ENCODE measurements around the gene AEN.

The AEN gene

DNA sequence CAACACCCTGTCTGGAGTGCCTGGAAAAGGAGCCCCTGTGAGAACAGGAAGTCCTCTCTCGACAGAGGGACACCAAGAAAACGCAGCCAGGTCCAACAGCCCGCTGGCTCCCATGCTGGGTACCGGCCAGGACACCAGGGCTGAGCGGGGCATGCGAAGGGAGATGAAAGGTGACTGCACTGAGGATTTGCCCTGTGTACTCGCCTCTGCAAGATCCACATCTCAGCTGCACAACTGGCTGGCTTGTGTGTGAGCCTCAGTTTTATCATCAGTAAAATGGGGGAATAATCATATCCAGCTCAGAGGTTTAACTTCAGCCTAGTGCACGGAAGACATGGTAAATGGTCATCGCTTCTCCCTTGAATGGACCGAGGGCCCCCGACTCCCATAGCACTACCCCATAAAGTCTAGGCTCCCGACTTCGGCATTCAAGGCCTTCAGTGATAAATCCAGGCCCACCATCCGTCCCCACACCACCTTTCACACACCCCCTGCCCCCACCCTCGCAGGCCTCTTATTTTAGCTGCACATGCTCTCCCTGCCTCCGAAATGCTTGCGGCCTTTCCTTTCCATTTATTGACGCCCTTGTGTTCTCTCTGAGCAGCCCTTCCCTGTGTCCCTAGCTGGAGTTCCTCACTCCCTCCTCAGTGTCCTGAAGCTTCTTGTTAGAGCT lies 33.4 kb downstream of the AEN start:
- Histone ChIP-seq H3K27me3 (ENCODE audit: insufficient read depth, low read length, poor library complexity, severe bottlenecking) (no peaks in the 10 kb centered on the region), H3K79me2 (ENCODE audit: insufficient read depth, low read length) (no peaks in the 10 kb centered on the region), H3K9me3 (ENCODE audit: insufficient read depth, low read depth, low read length) (no peaks in the 10 kb centered on the region), H3K4me3 (ENCODE audit: low read length, poor library complexity, severe bottlenecking) (no peak overlapping the region), H3F3A (ENCODE audit: low read depth) (no peaks in the 10 kb centered on the region), H3K4me2 (ENCODE audit: low read depth, low read length, poor library complexity, severe bottlenecking) (no peak overlapping the region), H3K36me3 (ENCODE audit: insufficient read depth, low read length) (no peaks in the 10 kb centered on the region), H3K9ac (ENCODE audit: low read depth, low read length, poor library complexity, severe bottlenecking) (no peak overlapping the region), H3K4me1 (ENCODE audit: insufficient read depth, low read length, poor library complexity, severe bottlenecking) (peaks cover 3% of the 10 kb centered on the region), H2AFZ (ENCODE audit: low read length) (no peak overlapping the region), H4K20me1 (ENCODE audit: insufficient read depth, low read length, poor library complexity, severe bottlenecking) (no peaks in the 10 kb centered on the region), H3K9me2 (replicated peaks; ENCODE audit: low read depth, low read length) (no peaks in the 10 kb centered on the region)
- TF ChIP-seq, protein P1, sequence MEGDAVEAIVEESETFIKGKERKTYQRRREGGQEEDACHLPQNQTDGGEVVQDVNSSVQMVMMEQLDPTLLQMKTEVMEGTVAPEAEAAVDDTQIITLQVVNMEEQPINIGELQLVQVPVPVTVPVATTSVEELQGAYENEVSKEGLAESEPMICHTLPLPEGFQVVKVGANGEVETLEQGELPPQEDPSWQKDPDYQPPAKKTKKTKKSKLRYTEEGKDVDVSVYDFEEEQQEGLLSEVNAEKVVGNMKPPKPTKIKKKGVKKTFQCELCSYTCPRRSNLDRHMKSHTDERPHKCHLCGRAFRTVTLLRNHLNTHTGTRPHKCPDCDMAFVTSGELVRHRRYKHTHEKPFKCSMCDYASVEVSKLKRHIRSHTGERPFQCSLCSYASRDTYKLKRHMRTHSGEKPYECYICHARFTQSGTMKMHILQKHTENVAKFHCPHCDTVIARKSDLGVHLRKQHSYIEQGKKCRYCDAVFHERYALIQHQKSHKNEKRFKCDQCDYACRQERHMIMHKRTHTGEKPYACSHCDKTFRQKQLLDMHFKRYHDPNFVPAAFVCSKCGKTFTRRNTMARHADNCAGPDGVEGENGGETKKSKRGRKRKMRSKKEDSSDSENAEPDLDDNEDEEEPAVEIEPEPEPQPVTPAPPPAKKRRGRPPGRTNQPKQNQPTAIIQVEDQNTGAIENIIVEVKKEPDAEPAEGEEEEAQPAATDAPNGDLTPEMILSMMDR (conservative IDR thresholded peaks at IDR 0.05; ENCODE audit: low read length): no peak
- no peak for TF ChIP-seq EZH2phosphoT487 (IDR thresholded peaks at IDR 0.05; ENCODE audit: borderline replicate concordance)

DNA sequence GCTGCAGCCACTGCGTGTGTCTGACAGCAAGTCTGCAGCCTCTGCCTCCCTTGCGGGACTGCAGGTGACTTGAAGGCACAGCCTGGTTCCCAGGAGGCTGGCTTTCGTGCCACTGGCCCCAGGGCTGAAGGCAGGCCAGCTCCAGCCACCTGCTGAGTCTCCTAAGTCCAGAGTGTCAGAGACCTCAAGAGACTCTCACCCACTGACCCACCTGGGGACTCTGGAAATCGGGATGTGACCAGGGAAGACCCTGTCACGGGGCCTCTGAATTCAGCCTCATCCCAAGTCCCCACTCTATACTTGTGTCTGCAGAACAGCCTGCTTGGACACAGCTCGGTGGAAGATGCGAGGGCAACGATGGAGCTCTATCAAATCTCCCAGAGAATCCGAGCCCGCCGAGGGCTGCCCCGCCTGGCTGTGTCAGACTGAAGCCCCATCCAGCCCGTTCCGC lies 34.0 kb downstream of the AEN start:
- no peak overlapping the region for H2AFZ ChIP-seq (ENCODE audit: low read length)
- H3K4me2 ChIP-seq (ENCODE audit: low read depth, low read length, poor library complexity, severe bottlenecking): no peak overlapping the region
- no peaks in the 10 kb centered on the region for H3K79me2 ChIP-seq (ENCODE audit: insufficient read depth, low read length)
- H3K4me3 ChIP-seq (ENCODE audit: low read length, poor library complexity, severe bottlenecking): no peak overlapping the region
- H3K9me2 ChIP-seq (replicated peaks; ENCODE audit: low read depth, low read length): no peaks in the 10 kb centered on the region
- peaks cover 3% of the 10 kb centered on the region for H3K4me1 ChIP-seq (ENCODE audit: insufficient read depth, low read length, poor library complexity, severe bottlenecking)
- H3K36me3 ChIP-seq (ENCODE audit: insufficient read depth, low read length): no peaks in the 10 kb centered on the region
- no peaks in the 10 kb centered on the region for H4K20me1 ChIP-seq (ENCODE audit: insufficient read depth, low read length, poor library complexity, severe bottlenecking)
- H3K27me3 ChIP-seq (ENCODE audit: insufficient read depth, low read length, poor library complexity, severe bottlenecking): no peaks in the 10 kb centered on the region
- no peak for TF ChIP-seq EZH2phosphoT487 (IDR thresholded peaks at IDR 0.05; ENCODE audit: borderline replicate concordance)
- TF ChIP-seq, protein P1 (conservative IDR thresholded peaks at IDR 0.05; ENCODE audit: low read length): no peak
- no peaks in the 10 kb centered on the region for H3K9me3 ChIP-seq (ENCODE audit: insufficient read depth, low read depth, low read length)
- H3F3A ChIP-seq (ENCODE audit: low read depth): no peaks in the 10 kb centered on the region
- H3K9ac ChIP-seq (ENCODE audit: low read depth, low read length, poor library complexity, severe bottlenecking): no peak overlapping the region

DNA sequence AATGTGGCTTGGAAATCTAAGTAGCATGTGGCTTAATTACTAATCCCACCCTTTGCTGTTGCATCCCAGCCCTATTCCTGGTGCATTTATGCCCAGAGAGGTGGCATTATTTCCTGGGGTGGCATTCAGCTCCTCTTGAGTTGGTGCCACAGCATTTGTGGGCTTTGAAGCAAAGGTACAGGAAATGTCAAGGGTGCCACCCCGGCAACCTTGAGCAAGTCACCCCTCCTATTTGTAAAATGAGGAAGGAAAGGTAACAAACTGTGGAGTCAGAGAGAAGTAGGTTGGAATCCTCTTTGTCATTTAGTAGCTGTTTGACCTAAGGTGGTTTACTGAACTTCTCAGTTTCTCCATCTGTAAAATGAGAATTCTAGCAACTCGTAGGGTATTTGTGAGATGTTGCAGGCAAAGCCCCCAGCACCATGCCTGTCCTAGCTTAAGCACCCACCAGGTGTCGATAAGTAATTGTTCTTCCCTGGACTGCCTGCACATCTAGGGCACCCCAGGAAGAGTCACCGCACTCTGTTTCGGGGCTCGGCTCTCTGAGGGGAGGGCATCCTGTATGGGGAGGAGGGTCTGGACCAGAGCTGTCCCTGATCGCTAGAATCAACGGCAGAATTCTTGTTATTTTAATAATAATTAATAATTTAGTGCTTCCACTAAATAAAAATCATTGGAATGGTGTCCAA lies 34.8 kb downstream of the AEN start:
- no peaks in the 10 kb centered on the region for H3K27me3 ChIP-seq (ENCODE audit: insufficient read depth, low read length, poor library complexity, severe bottlenecking)
- no peak overlapping the region for H3K4me3 ChIP-seq (ENCODE audit: low read length, poor library complexity, severe bottlenecking)
- no peaks in the 10 kb centered on the region for H3K79me2 ChIP-seq (ENCODE audit: insufficient read depth, low read length)
- no peaks in the 10 kb centered on the region for H4K20me1 ChIP-seq (ENCODE audit: insufficient read depth, low read length, poor library complexity, severe bottlenecking)
- H3K36me3 ChIP-seq (ENCODE audit: insufficient read depth, low read length): no peaks in the 10 kb centered on the region
- peaks cover 3% of the 10 kb centered on the region for H3K4me1 ChIP-seq (ENCODE audit: insufficient read depth, low read length, poor library complexity, severe bottlenecking)
- H2AFZ ChIP-seq (ENCODE audit: low read length): no peak overlapping the region
- H3K9ac ChIP-seq (ENCODE audit: low read depth, low read length, poor library complexity, severe bottlenecking): no peak overlapping the region
- no peaks in the 10 kb centered on the region for H3K9me3 ChIP-seq (ENCODE audit: insufficient read depth, low read depth, low read length)
- TF ChIP-seq, protein P1 (conservative IDR thresholded peaks at IDR 0.05; ENCODE audit: low read length): no peak
- no peak for TF ChIP-seq EZH2phosphoT487 (IDR thresholded peaks at IDR 0.05; ENCODE audit: borderline replicate concordance)
- no peak overlapping the region for H3K4me2 ChIP-seq (ENCODE audit: low read depth, low read length, poor library complexity, severe bottlenecking)
- no peaks in the 10 kb centered on the region for H3F3A ChIP-seq (ENCODE audit: low read depth)
- no peaks in the 10 kb centered on the region for H3K9me2 ChIP-seq (replicated peaks; ENCODE audit: low read depth, low read length)
